ENCODE measurements around the gene RASEF.

RASEF gene

GRCh38 chr9:83056911-83057310 lies 6.0 kb downstream of the RASEF start:
- no peak for DNase-seq

GRCh38 chr9:83056174-83056573 lies 6.8 kb downstream of the RASEF start:
- DNase-seq = no peak

- no peak for DNase-seq
Observed at GRCh38 chr9:83047839-83048775, 14.8 kb downstream of the RASEF start.

GRCh38 chr9:83043597-83043996 lies 19.3 kb downstream of the RASEF start:
- DNase-seq = no peak

GRCh38 chr9:83041771-83042170 lies 21.2 kb downstream of the RASEF start:
- no peak for DNase-seq

GRCh38 chr9:83039303-83039702 lies 23.6 kb downstream of the RASEF start:
- DNase-seq = no peak

- no peak for DNase-seq
Observed at GRCh38 chr9:83036043-83036442, 26.9 kb downstream of the RASEF start.

- no peak for DNase-seq
Observed at GRCh38 chr9:83035143-83035542, 27.8 kb downstream of the RASEF start.

GRCh38 chr9:83034587-83034986 lies 28.4 kb downstream of the RASEF start:
- DNase-seq = no peak

- DNase-seq = no peak
Observed at GRCh38 chr9:83034026-83034425, 28.9 kb downstream of the RASEF start.

- DNase-seq = no peak
Observed at GRCh38 chr9:83032065-83032625, 30.8 kb downstream of the RASEF start.

GRCh38 chr9:83030391-83031107 lies 32.4 kb downstream of the RASEF start:
- DNase-seq = no peak

- DNase-seq = no peak
Observed at GRCh38 chr9:83029531-83030137, 33.3 kb downstream of the RASEF start.

- no peak for DNase-seq
Observed at GRCh38 chr9:83027153-83027891, 35.6 kb downstream of the RASEF start.

GRCh38 chr9:83024506-83025125 lies 38.3 kb downstream of the RASEF start:
- no peak for DNase-seq

- no peak for DNase-seq
Observed at GRCh38 chr9:83023151-83023550, 39.8 kb downstream of the RASEF start.

GRCh38 chr9:83020864-83021263 lies 42.1 kb downstream of the RASEF start:
- DNase-seq = no peak

- DNase-seq = no peak
Observed at GRCh38 chr9:83020327-83020726, 42.6 kb downstream of the RASEF start.

GRCh38 chr9:83019246-83019645 lies 43.7 kb downstream of the RASEF start:
- DNase-seq = no peak

GRCh38 chr9:83015897-83016296 lies 47.0 kb downstream of the RASEF start:
- no peak for DNase-seq

GRCh38 chr9:83013867-83014605 lies 48.9 kb downstream of the RASEF start:
- DNase-seq = no peak

Measured in right kidney (tissue), 1 donor.